DOHH2 (cell line): ENCODE measurements around the gene SLC25A5.

Source experiments
- H3F3A ChIP-seq: fragments of 200-600 bp; sonication (generic), shearing (Covaris generic); 2 replicates; pipeline ENCODE4 v1.6.0; 2016; ENCODE audit warnings: antibody characterized with exemption, mild to moderate bottlenecking; ENCODE audit not compliant: control insufficient read depth, insufficient read depth
- H3K27ac ChIP-seq: fragments of 200-600 bp; sonication (generic); 2 replicates; pipeline ENCODE4 v1.5.1; 2014; ENCODE audit warnings: low read depth, mild to moderate bottlenecking, low read length, moderate library complexity
- H3K27me3 ChIP-seq: fragments of 200-600 bp; sonication (generic); 2 replicates; pipeline ENCODE4 v1.6.1; 2014; ENCODE audit warnings: mild to moderate bottlenecking, low read length, mixed read lengths; ENCODE audit not compliant: control insufficient read depth
- H3K36me3 ChIP-seq: fragments of 200-600 bp; sonication (generic); 2 replicates; pipeline ENCODE4 v1.6.1; 2014; ENCODE audit warnings: mild to moderate bottlenecking, low read length, moderate library complexity, mixed read lengths; ENCODE audit not compliant: control insufficient read depth
- H3K4me1 ChIP-seq: fragments of 200-600 bp; sonication (generic); 2 replicates; pipeline ENCODE4 v1.6.1; 2014; ENCODE audit warnings: mild to moderate bottlenecking, low read length, mixed read lengths; ENCODE audit not compliant: control insufficient read depth
- H3K4me2 ChIP-seq: fragments of 200-600 bp; sonication (generic); 2 replicates; pipeline ENCODE4 v1.6.0; 2014; ENCODE audit warnings: mild to moderate bottlenecking, low read length, moderate library complexity
- H3K4me3 ChIP-seq: fragments of 200-600 bp; sonication (generic); 2 replicates; pipeline ENCODE4 v1.5.1; 2014; ENCODE audit warnings: mild to moderate bottlenecking, low read length, mixed read lengths
- H3K79me2 ChIP-seq: fragments of 200-600 bp; sonication (generic); 2 replicates; pipeline ENCODE4 v1.6.1; 2014; ENCODE audit warnings: mild to moderate bottlenecking, low read length, mixed read lengths; ENCODE audit not compliant: control insufficient read depth
- H3K9me2 ChIP-seq: fragments of 200-600 bp; sonication (generic); replicated peaks from 2 replicates; pipeline ENCODE4 v1.6.1; 2014; ENCODE audit warnings: mild to moderate bottlenecking, low read length, mixed read lengths; ENCODE audit not compliant: control insufficient read depth
- H3K9me3 ChIP-seq: fragments of 200-600 bp; sonication (generic); 2 replicates; pipeline ENCODE4 v1.6.1; 2014; ENCODE audit warnings: antibody characterized with exemption, low read length, mixed read lengths; ENCODE audit not compliant: control insufficient read depth, insufficient read depth
- H4K20me1 ChIP-seq: fragments of 200-600 bp; sonication (generic); 2 replicates; pipeline ENCODE4 v1.6.0; 2014; ENCODE audit warnings: low read depth, mild to moderate bottlenecking, antibody characterized with exemption, low read length, moderate library complexity; ENCODE audit not compliant: control insufficient read depth, insufficient read depth
- CTCF ChIP-seq: fragments of 200-600 bp; sonication (generic); IDR thresholded peaks from one replicate; pipeline ENCODE4 v1.5.1; 2014; ENCODE audit warnings: antibody characterized with exemption, mild to moderate bottlenecking, low read depth, low read length; ENCODE audit not compliant: poor library complexity, severe bottlenecking
- EZH2phosphoT487 ChIP-seq: fragments of 200-600 bp; sonication (generic); IDR thresholded peaks from 2 replicates; pipeline ENCODE4 v1.6.1; 2017; ENCODE audit warnings: borderline replicate concordance, mild to moderate bottlenecking, antibody characterized with exemption, low read length, moderate library complexity, mixed read lengths

The SLC25A5 gene

GRCh38 chrX:119516157-119516702, 48.0 kb downstream of the SLC25A5 start:
- Histone ChIP-seq H3K27me3 (no peaks in the 10 kb centered on the region), H3K4me1 (peaks cover 9% of the 10 kb centered on the region), H3K4me2 (no peak overlapping the region), H4K20me1 (no peaks in the 10 kb centered on the region), H3F3A (no peaks in the 10 kb centered on the region), H3K9me3 (no peaks in the 10 kb centered on the region), H3K27ac (no peak overlapping the region), H3K79me2 (no peaks in the 10 kb centered on the region), H3K4me3 (no peak overlapping the region), H3K36me3 (no peaks in the 10 kb centered on the region), H3K9me2 (no peaks in the 10 kb centered on the region)
- TF ChIP-seq EZH2phosphoT487 (no peak), CTCF (peak; percentile 85)

GRCh38 chrX:119518371-119518770, 50.1 kb downstream of the SLC25A5 start:
- Histone ChIP-seq H3K4me2 (no peak overlapping the region), H3K27ac (no peak overlapping the region), H3K4me3 (no peak overlapping the region), H3K4me1 (peaks cover 10% of the 10 kb centered on the region), H3K79me2 (no peaks in the 10 kb centered on the region), H3K36me3 (no peaks in the 10 kb centered on the region), H4K20me1 (no peaks in the 10 kb centered on the region), H3F3A (no peaks in the 10 kb centered on the region), H3K9me3 (no peaks in the 10 kb centered on the region), H3K9me2 (no peaks in the 10 kb centered on the region), H3K27me3 (no peaks in the 10 kb centered on the region)
- TF ChIP-seq EZH2phosphoT487: no peak
- TF ChIP-seq CTCF: no peak
